Measurements from ENCODE around the gene DPP3. TPM values are rescaled to one million over a fixed set of nuclear protein-coding genes. Genes with fewer than 3 reads are reported as not detected.

DPP3 gene
- total RNA-seq, 5 donors from 2014 or later (not counting 1 experiment from before 2014, with no cell fraction given), result 20.7 to 34.6 (median 29.5) TPM

- ATAC-seq (replicated peaks in 1 of 4) (no peak), DNase-seq (no peak)
- Histone ChIP-seq H3K36me3 (ENCODE audit: control insufficient read depth in 2 of 2, extremely low read depth in 1 of 2, insufficient read depth in 1 of 2, low read length in 1 of 2) (peaks cover 0 to 6% of the 10 kb centered on the region in 2 donors), H3K4me3 (ENCODE audit: control insufficient read depth in 1 of 2, extremely low read depth in 1 of 2, low read length in 1 of 2) (no peak overlapping the region), H3K27me3 (replicated peaks in 1 of 2; ENCODE audit: control insufficient read depth in 2 of 2, extremely low read depth in 1 of 2, insufficient read depth in 2 of 2, low read length in 1 of 2) (no peaks in the 10 kb centered on the region), H3K4me1 (ENCODE audit: control insufficient read depth in 1 of 2, extremely low read depth in 1 of 2, insufficient read depth in 2 of 2, low read length in 2 of 2) (peaks cover 7 to 24% of the 10 kb centered on the region in 2 experiments), H3K27ac (ENCODE audit: low read length) (no peak overlapping the region), H3K9me3 (no peaks in the 10 kb centered on the region)
- ChIA-PET CTCF (no interaction called here), POLR2A (interaction anchor here in 1 of 2 donors (0.7 kb wide), 1 partner anchor 127 kb away, joined by 3 read pairs; no protein-coding TSS in a partner anchor)
- Mint-ChIP-seq H3K36me3 (peaks cover 8% of the 10 kb centered on the region), H3K4me1 (peaks cover 20 to 30% (median 25%) of the 10 kb centered on the region in 3 donors), H3K9me3 (no peaks in the 10 kb centered on the region), H3K4me3 (peak overlapping the region in 1 of 3 donors; percentile 56), H3K27ac (no peak overlapping the region), H3K27me3 (no peaks in the 10 kb centered on the region)
- WGBS (ENCODE audit: insufficient coverage), result 86% methylated on average over 3 of the region's 3 CpGs
Measured at GRCh38 chr11:66470015-66470414, 10.2 kb upstream of the DPP3 start.

- no peak overlapping the region for H3K27ac ChIP-seq (ENCODE audit: low read length)
- H3K9me3 ChIP-seq, result no peaks in the 10 kb centered on the region
- H3K4me3 ChIP-seq (ENCODE audit: control insufficient read depth in 1 of 2, extremely low read depth in 1 of 2, low read length in 1 of 2), result no peak overlapping the region
- Mint-ChIP-seq H3K4me3 (no peak overlapping the region), H3K27ac (no peak overlapping the region), H3K4me1 (peaks cover 15 to 20% (median 15%) of the 10 kb centered on the region in 3 donors), H3K27me3 (no peaks in the 10 kb centered on the region), H3K36me3 (peaks cover 8% of the 10 kb centered on the region), H3K9me3 (no peaks in the 10 kb centered on the region)
- DNase-seq (no peak), ATAC-seq (replicated peaks in 1 of 4) (no peak)
- peaks cover 4 to 16% of the 10 kb centered on the region in 2 experiments for H3K4me1 ChIP-seq (ENCODE audit: control insufficient read depth in 1 of 2, extremely low read depth in 1 of 2, insufficient read depth in 2 of 2, low read length in 2 of 2)
- H3K27me3 ChIP-seq (replicated peaks in 1 of 2; ENCODE audit: control insufficient read depth in 2 of 2, extremely low read depth in 1 of 2, insufficient read depth in 2 of 2, low read length in 1 of 2), result no peaks in the 10 kb centered on the region
- H3K36me3 ChIP-seq (ENCODE audit: control insufficient read depth in 2 of 2, extremely low read depth in 1 of 2, insufficient read depth in 1 of 2, low read length in 1 of 2), result peaks cover 0 to 6% of the 10 kb centered on the region in 2 donors
- 95% methylated on average over 16 of the region's 16 CpGs for WGBS (ENCODE audit: insufficient coverage)
- ChIA-PET CTCF (interaction anchor here in 1 of 2 donors (0.7 kb wide), 1 partner anchor 94 kb away, joined by 5 read pairs; no protein-coding TSS in a partner anchor), POLR2A (interaction anchor here in 1 of 2 donors (0.6 kb wide), 2 partner anchors 16 to 36 kb away, joined by 3 to 7 read pairs; no protein-coding TSS in a partner anchor)
Measured at GRCh38 chr11:66471142-66471541, 9.1 kb upstream of the DPP3 start.

- Histone ChIP-seq H3K9me3 (no peaks in the 10 kb centered on the region), H3K36me3 (ENCODE audit: control insufficient read depth in 2 of 2, extremely low read depth in 1 of 2, insufficient read depth in 1 of 2, low read length in 1 of 2) (peaks cover 0 to 6% of the 10 kb centered on the region in 2 donors), H3K4me3 (ENCODE audit: control insufficient read depth in 1 of 2, extremely low read depth in 1 of 2, low read length in 1 of 2) (no peak overlapping the region), H3K4me1 (ENCODE audit: control insufficient read depth in 1 of 2, extremely low read depth in 1 of 2, insufficient read depth in 2 of 2, low read length in 2 of 2) (peaks cover 4 to 11% of the 10 kb centered on the region in 2 experiments), H3K27ac (ENCODE audit: low read length) (no peak overlapping the region), H3K27me3 (replicated peaks in 1 of 2; ENCODE audit: control insufficient read depth in 2 of 2, extremely low read depth in 1 of 2, insufficient read depth in 2 of 2, low read length in 1 of 2) (no peaks in the 10 kb centered on the region)
- no peak for ATAC-seq (replicated peaks in 1 of 4)
- no peak overlapping the region for H3K4me3 Mint-ChIP-seq
- H3K36me3 Mint-ChIP-seq, result peaks cover 8% of the 10 kb centered on the region
- H3K4me1 Mint-ChIP-seq, result peaks cover 13 to 16% (median 13%) of the 10 kb centered on the region in 3 donors
- 95% methylated on average over 8 of the region's 9 CpGs for WGBS (ENCODE audit: insufficient coverage)
- no peak for DNase-seq
- POLR2A ChIA-PET, result interaction anchor here in 1 of 2 donors (0.6 kb wide), 1 partner anchor 37 kb away, joined by 3 read pairs; no protein-coding TSS in a partner anchor
- H3K9me3 Mint-ChIP-seq, result no peaks in the 10 kb centered on the region
- no peaks in the 10 kb centered on the region for H3K27me3 Mint-ChIP-seq
- H3K27ac Mint-ChIP-seq, result no peak overlapping the region
- CTCF ChIA-PET, result interaction anchor here in 1 of 2 donors (0.7 kb wide), 1 partner anchor 95 kb away, joined by 5 read pairs; no protein-coding TSS in a partner anchor
Measured at GRCh38 chr11:66472054-66472453, 8.2 kb upstream of the DPP3 start.

- Histone ChIP-seq H3K36me3 (ENCODE audit: control insufficient read depth in 2 of 2, extremely low read depth in 1 of 2, insufficient read depth in 1 of 2, low read length in 1 of 2) (peaks cover 0 to 6% of the 10 kb centered on the region in 2 donors), H3K27ac (ENCODE audit: low read length) (no peak overlapping the region), H3K4me1 (ENCODE audit: control insufficient read depth in 1 of 2, extremely low read depth in 1 of 2, insufficient read depth in 2 of 2, low read length in 2 of 2) (peaks cover 0 to under 1% of the 10 kb centered on the region in 2 experiments), H3K27me3 (replicated peaks in 1 of 2; ENCODE audit: control insufficient read depth in 2 of 2, extremely low read depth in 1 of 2, insufficient read depth in 2 of 2, low read length in 1 of 2) (no peaks in the 10 kb centered on the region), H3K4me3 (ENCODE audit: control insufficient read depth in 1 of 2, extremely low read depth in 1 of 2, low read length in 1 of 2) (no peak overlapping the region), H3K9me3 (no peaks in the 10 kb centered on the region)
- ATAC-seq (replicated peaks in 1 of 4) (no peak), DNase-seq (no peak)
- POLR2A ChIA-PET, result no interaction called here
- 98% methylated on average over 11 of the region's 11 CpGs for WGBS (ENCODE audit: insufficient coverage)
- Mint-ChIP-seq H3K27me3 (no peaks in the 10 kb centered on the region), H3K4me1 (peaks cover 4 to 13% (median 10%) of the 10 kb centered on the region in 3 donors), H3K27ac (no peak overlapping the region), H3K4me3 (no peak overlapping the region), H3K36me3 (peaks cover 8% of the 10 kb centered on the region), H3K9me3 (no peaks in the 10 kb centered on the region)
- CTCF ChIA-PET, result no interaction called here
Measured at GRCh38 chr11:66473167-66473566, 7.1 kb upstream of the DPP3 start.

- ChIA-PET POLR2A (no interaction called here), CTCF (interaction anchor here in 1 of 2 donors (0.5 kb wide), 1 partner anchor 328 kb away, joined by 4 read pairs; no protein-coding TSS in a partner anchor)
- H3K4me3 ChIP-seq (ENCODE audit: control insufficient read depth in 1 of 2, extremely low read depth in 1 of 2, low read length in 1 of 2), result no peak overlapping the region
- no peaks in the 10 kb centered on the region for H3K27me3 ChIP-seq (replicated peaks in 1 of 2; ENCODE audit: control insufficient read depth in 2 of 2, extremely low read depth in 1 of 2, insufficient read depth in 2 of 2, low read length in 1 of 2)
- WGBS (ENCODE audit: insufficient coverage), result 90% methylated on average over 15 of the region's 20 CpGs
- H3K27me3 Mint-ChIP-seq, result no peaks in the 10 kb centered on the region
- H3K4me1 ChIP-seq (ENCODE audit: control insufficient read depth in 1 of 2, extremely low read depth in 1 of 2, insufficient read depth in 2 of 2, low read length in 2 of 2), result peaks cover 0 to under 1% of the 10 kb centered on the region in 2 experiments
- ATAC-seq (replicated peaks in 1 of 4), result no peak
- H3K36me3 ChIP-seq (ENCODE audit: control insufficient read depth in 2 of 2, extremely low read depth in 1 of 2, insufficient read depth in 1 of 2, low read length in 1 of 2), result peaks cover 0 to 6% of the 10 kb centered on the region in 2 donors
- peaks cover 8% of the 10 kb centered on the region for H3K36me3 Mint-ChIP-seq
- H3K4me1 Mint-ChIP-seq, result peaks cover 3 to 11% (median 8%) of the 10 kb centered on the region in 3 donors
- H3K9me3 ChIP-seq, result no peaks in the 10 kb centered on the region
- no peak overlapping the region for H3K27ac ChIP-seq (ENCODE audit: low read length)
- H3K27ac Mint-ChIP-seq, result no peak overlapping the region
- no peak for DNase-seq
- no peak overlapping the region for H3K4me3 Mint-ChIP-seq
- H3K9me3 Mint-ChIP-seq, result no peaks in the 10 kb centered on the region
Measured at GRCh38 chr11:66473608-66474515, 6.4 kb upstream of the DPP3 start.

- peaks cover 3% of the 10 kb centered on the region for H3K36me3 Mint-ChIP-seq
- 95% methylated on average over 44 of the region's 44 CpGs for WGBS (ENCODE audit: insufficient coverage)
- no peak for DNase-seq
Measured at GRCh38 chr11:66475349-66476172, 4.7 kb upstream of the DPP3 start.

More at GRCh38 chr11:66475349-66476172, 4.7 kb upstream of the DPP3 start:
- Histone ChIP-seq H3K9me3 (no peaks in the 10 kb centered on the region), H3K36me3 (ENCODE audit: control insufficient read depth in 2 of 2, extremely low read depth in 1 of 2, insufficient read depth in 1 of 2, low read length in 1 of 2) (peaks cover 0 to 6% of the 10 kb centered on the region in 2 donors), H3K4me3 (ENCODE audit: control insufficient read depth in 1 of 2, extremely low read depth in 1 of 2, low read length in 1 of 2) (no peak overlapping the region), H3K4me1 (ENCODE audit: control insufficient read depth in 1 of 2, extremely low read depth in 1 of 2, insufficient read depth in 2 of 2, low read length in 2 of 2) (peaks cover under 1 to 15% of the 10 kb centered on the region in 2 experiments), H3K27me3 (replicated peaks in 1 of 2; ENCODE audit: control insufficient read depth in 2 of 2, extremely low read depth in 1 of 2, insufficient read depth in 2 of 2, low read length in 1 of 2) (no peaks in the 10 kb centered on the region), H3K27ac (ENCODE audit: low read length) (no peak overlapping the region)
- ATAC-seq (replicated peaks in 1 of 4), result no peak
- CTCF ChIA-PET, result no interaction called here
- Mint-ChIP-seq H3K4me1 (peaks cover 13 to 20% (median 17%) of the 10 kb centered on the region in 3 donors), H3K27ac (no peak overlapping the region), H3K27me3 (no peaks in the 10 kb centered on the region), H3K9me3 (no peaks in the 10 kb centered on the region), H3K4me3 (no peak overlapping the region)
- POLR2A ChIA-PET, result no interaction called here
